Spleen (tissue), 11 donors: ENCODE data around the gene FBXO46. TPM values are rescaled to one million over a fixed set of nuclear protein-coding genes. Genes with fewer than 3 reads are reported as not detected.

ENCODE experiments used
- DNase-seq: peaks from one replicate; pipeline ENCODE4 v3.0.0-alpha.2; 2020
- H3K27ac ChIP-seq, 8 donors: fragments of 200-600 bp; sonication (generic) in 7 of 8; 1 replicate in 4 of 8; 2 replicates in 4 of 8; pipeline versions ENCODE4 v1.5.0 to v1.8.0; 2016 to 2021; ENCODE audit warnings: inconsistent platforms in 4 of 8, mild to moderate bottlenecking in 4 of 8, moderate library complexity in 1 of 8
- H3K27me3 ChIP-seq, 7 donors: fragments of 200-600 bp; sonication (generic) in 6 of 7; replicated peaks in 1 of 7; 1 replicate in 4 of 7; 2 replicates in 3 of 7; pipeline versions ENCODE4 v1.5.0 to v1.8.0; 2016 to 2021; ENCODE audit warnings: inconsistent platforms in 3 of 7, mild to moderate bottlenecking in 1 of 7
- H3K36me3 ChIP-seq, 6 donors: fragments of 200-600 bp; sonication (generic) in 5 of 6; 1 replicate in 4 of 6; 2 replicates in 2 of 6; pipeline versions ENCODE4 v1.5.0 to v1.8.0; 2016 to 2021; ENCODE audit warnings: inconsistent platforms in 2 of 6
- H3K4me1 ChIP-seq, 6 donors: fragments of 200-600 bp; sonication (generic) in 5 of 6; 1 replicate in 3 of 6; 2 replicates in 3 of 6; pipeline versions ENCODE4 v1.5.0 to v1.8.0; 2016 to 2021; ENCODE audit warnings: inconsistent platforms in 3 of 6
- H3K4me3 ChIP-seq, 8 donors: fragments of 200-600 bp; sonication (generic) in 7 of 8; 1 replicate in 4 of 8; 2 replicates in 4 of 8; pipeline versions ENCODE4 v1.5.0 to v1.8.0; 2016 to 2021; ENCODE audit warnings: inconsistent platforms in 4 of 8, mild to moderate bottlenecking in 4 of 8, moderate library complexity in 2 of 8
- H3K9me3 ChIP-seq, 8 donors: fragments of 200-600 bp; sonication (generic) in 7 of 8; 1 replicate in 4 of 8; 2 replicates in 4 of 8; pipeline versions ENCODE4 v1.5.0 to v1.8.0; 2016 to 2021; ENCODE audit warnings: inconsistent platforms in 4 of 8
- POLR2A ChIP-seq, 3 donors: fragments of 450-650 bp; IDR thresholded peaks; one replicate each; pipeline ENCODE4 v1.5.1; 2017; ENCODE audit warnings: antibody characterized with exemption in 3 of 3, mild to moderate bottlenecking in 1 of 3
- POLR2AphosphoS5 ChIP-seq, 3 donors: sonication (generic); formaldehyde crosslinking; IDR thresholded peaks; one replicate each; pipeline ENCODE4 v1.5.1; 2017; ENCODE audit warnings: antibody characterized with exemption in 3 of 3
- WGBS, 5 donors: extraction: QIAGEN DNeasy Blood & Tissue Kit in 3 of 5; methylation state at CpG; one replicate each; pipeline versions ENCODE4 v1.1.5 to v1.1.7; 2013 to 2018; 5-methylcytosine and 5-hydroxymethylcytosine counted together
- intact Hi-C: fragments of 100-400 bp; cut with DNase I; formaldehyde crosslinking; loops from one replicate; pipeline ENCODE4 v1.15.0; 2023; ENCODE audit warnings: low total_unique reads
- polyA plus RNA-seq, 3 donors: library from polyadenylated mRNA; stranded (reverse); fragments of 200-250 nt; gene quantifications; one replicate each; pipeline ENCODE4 v1.2.1, GENCODE V29; 2013
- total RNA-seq, 7 donors: library from RNA; depleted of rRNA in 3 of 7; stranded (reverse); fragments of >200 nt in 3 of 7; fragmentation: NEBNext Ultra II Directional in 4 of 7; extraction: Animal tissue kit (Norgen Biotek cat#: 25700) in 4 of 7; gene quantifications; one replicate each; pipeline versions ENCODE4 v1.1.0 to v1.2.1, GENCODE V29; 2016 to 2021
- TF ChIP-seq, protein P1 (sequence below), 11 experiments: fragments of 200-600 bp in 7 of 11; fragments of 450-650 bp in 4 of 11; sonication (generic) in 4 of 11; IDR thresholded peaks in 8 of 11; conservative IDR thresholded peaks in 3 of 11; 1 replicate in 7 of 11; 2 replicates in 4 of 11; pipeline versions ENCODE4 v1.4.0 to v1.8.0; 2016 to 2021; ENCODE audit warnings: antibody characterized with exemption in 11 of 11, inconsistent platforms in 4 of 11, mild to moderate bottlenecking in 1 of 11
- donor health status: healthy with polysubstance abuse.
- donor health status: DM: no; HTN: no; CAD: no; lungs with moderate emphysema.
- donor health status: DM: no; HTN: no; CAD: no.
- donor health status: Bipolar disorder and iron deficiency.
- donor health status: healthy.
- donor health status: DM: no; HTN: no; CAD: no.
- donor health status: DM: yes; HTN: yes; CAD: no.

FBXO46 gene
- total and polyA plus RNA-seq, 10 donors, result 8.8 to 28.1 (median 18.1) TPM

DNA sequence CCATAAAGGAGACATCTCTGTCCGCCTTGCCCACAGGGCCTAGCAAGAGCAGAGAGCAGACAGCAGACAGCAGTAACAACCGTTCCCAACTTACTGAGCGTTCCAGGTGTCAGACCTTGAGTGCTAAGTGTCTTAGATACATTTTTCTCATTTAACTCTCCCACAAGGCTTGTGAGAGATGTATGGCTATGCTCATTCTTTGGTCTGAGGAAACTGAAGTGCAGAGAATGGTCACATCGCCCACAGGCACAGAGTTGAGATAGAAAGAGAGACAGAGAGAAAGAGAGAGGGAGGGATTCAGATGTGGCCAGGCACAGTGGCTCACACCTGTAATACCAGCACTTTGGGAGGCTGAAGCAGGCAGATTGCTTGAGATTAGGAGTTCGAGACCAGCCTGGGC, 16.8 kb upstream of the FBXO46 start:
- Histone ChIP-seq H3K4me3 (no peak overlapping the region), H3K27ac (no peak overlapping the region), H3K36me3 (no peaks in the 10 kb centered on the region), H3K27me3 (peaks cover 0 to 8% (median 0%) of the 10 kb centered on the region in 7 donors), H3K9me3 (no peaks in the 10 kb centered on the region), H3K4me1 (no peaks in the 10 kb centered on the region)
- 81 to 86% (median 83%) methylated on average over 5 of the region's 5 CpGs for WGBS, 5 donors
- TF ChIP-seq POLR2AphosphoS5 (IDR thresholded peaks at IDR 0.05) (no peak), POLR2A (IDR thresholded peaks at IDR 0.05) (no peak)
- TF ChIP-seq, protein P1, sequence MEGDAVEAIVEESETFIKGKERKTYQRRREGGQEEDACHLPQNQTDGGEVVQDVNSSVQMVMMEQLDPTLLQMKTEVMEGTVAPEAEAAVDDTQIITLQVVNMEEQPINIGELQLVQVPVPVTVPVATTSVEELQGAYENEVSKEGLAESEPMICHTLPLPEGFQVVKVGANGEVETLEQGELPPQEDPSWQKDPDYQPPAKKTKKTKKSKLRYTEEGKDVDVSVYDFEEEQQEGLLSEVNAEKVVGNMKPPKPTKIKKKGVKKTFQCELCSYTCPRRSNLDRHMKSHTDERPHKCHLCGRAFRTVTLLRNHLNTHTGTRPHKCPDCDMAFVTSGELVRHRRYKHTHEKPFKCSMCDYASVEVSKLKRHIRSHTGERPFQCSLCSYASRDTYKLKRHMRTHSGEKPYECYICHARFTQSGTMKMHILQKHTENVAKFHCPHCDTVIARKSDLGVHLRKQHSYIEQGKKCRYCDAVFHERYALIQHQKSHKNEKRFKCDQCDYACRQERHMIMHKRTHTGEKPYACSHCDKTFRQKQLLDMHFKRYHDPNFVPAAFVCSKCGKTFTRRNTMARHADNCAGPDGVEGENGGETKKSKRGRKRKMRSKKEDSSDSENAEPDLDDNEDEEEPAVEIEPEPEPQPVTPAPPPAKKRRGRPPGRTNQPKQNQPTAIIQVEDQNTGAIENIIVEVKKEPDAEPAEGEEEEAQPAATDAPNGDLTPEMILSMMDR (IDR thresholded peaks at IDR 0.05 in 8 of 11, conservative IDR thresholded peaks at IDR 0.05 in 3 of 11), result no peak
- intact Hi-C loops, result no loop called here
- DNase-seq, result no peak

DNA sequence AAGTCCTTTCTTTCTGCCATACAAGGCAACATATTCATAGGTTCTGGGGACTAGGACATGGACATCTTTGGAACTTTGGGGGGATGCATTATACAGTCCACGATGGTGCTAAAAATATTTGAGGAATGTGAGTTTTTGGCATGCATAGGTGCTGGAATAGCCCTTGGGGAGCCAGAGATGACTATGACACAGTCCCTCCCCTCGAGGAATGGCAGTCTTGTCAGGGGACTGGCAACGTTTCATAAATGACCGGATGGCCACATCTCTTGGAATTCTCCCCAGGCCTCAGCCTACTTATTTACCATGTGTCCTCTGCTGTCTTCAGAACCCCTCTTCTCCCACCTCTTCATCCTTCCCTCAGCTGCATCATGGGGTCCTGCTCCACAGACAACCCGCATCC, 16.2 kb upstream of the FBXO46 start:
- TF ChIP-seq, protein P1 (IDR thresholded peaks at IDR 0.05 in 8 of 11, conservative IDR thresholded peaks at IDR 0.05 in 3 of 11), result no peak
- TF ChIP-seq POLR2A (IDR thresholded peaks at IDR 0.05), result no peak
- TF ChIP-seq POLR2AphosphoS5 (IDR thresholded peaks at IDR 0.05), result no peak
- H3K36me3 ChIP-seq, result no peaks in the 10 kb centered on the region
- WGBS, 5 donors, result 59 to 94% (median 78%) methylated on average over 5 of the region's 5 CpGs
- H3K9me3 ChIP-seq, result no peaks in the 10 kb centered on the region
- no peak overlapping the region for H3K4me3 ChIP-seq
- no peak overlapping the region for H3K27ac ChIP-seq
- intact Hi-C loops, result no loop called here
- peaks cover 0 to 15% (median 0%) of the 10 kb centered on the region in 7 donors for H3K27me3 ChIP-seq
- no peak for DNase-seq
- H3K4me1 ChIP-seq, result no peaks in the 10 kb centered on the region

DNA sequence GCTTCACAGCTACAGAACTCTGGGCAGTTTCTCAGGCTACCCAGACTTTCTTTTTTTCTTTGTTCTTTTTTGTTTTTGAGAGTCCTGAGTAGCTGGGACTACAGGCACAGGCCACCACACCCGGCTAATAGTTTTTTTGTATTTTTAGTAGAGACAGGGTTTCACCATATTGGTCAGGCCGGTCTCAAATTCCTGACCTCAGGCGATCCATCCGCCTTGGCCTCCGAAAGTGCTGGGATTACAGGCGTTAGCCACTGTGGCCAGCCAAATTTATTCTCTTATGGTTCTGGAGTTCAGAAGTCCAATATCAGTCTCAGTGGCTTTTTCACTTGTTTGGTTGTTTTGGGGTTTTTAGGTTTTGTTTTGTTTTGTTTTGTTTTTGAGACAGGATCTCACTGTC, 14.9 kb upstream of the FBXO46 start:
- no peak for TF ChIP-seq POLR2AphosphoS5 (IDR thresholded peaks at IDR 0.05)
- TF ChIP-seq POLR2A (IDR thresholded peaks at IDR 0.05), result no peak
- TF ChIP-seq, protein P1 (IDR thresholded peaks at IDR 0.05 in 8 of 11, conservative IDR thresholded peaks at IDR 0.05 in 3 of 11), result no peak
- DNase-seq, result no peak
- Histone ChIP-seq H3K9me3 (no peaks in the 10 kb centered on the region), H3K27ac (no peak overlapping the region), H3K36me3 (no peaks in the 10 kb centered on the region), H3K4me3 (no peak overlapping the region), H3K4me1 (no peaks in the 10 kb centered on the region), H3K27me3 (peaks cover 0 to 21% (median 0%) of the 10 kb centered on the region in 7 donors)
- WGBS, 5 donors, result 88 to 96% (median 91%) methylated on average over 6 of the region's 6 CpGs
- intact Hi-C loops, result no loop called here

GRCh38 chr19:45742969-45743368, 12.3 kb upstream of the FBXO46 start:
- Histone ChIP-seq H3K4me1 (peaks cover 0 to 8% (median 0%) of the 10 kb centered on the region in 6 donors), H3K4me3 (no peak overlapping the region), H3K36me3 (no peaks in the 10 kb centered on the region), H3K27me3 (peaks cover 0 to 21% (median 0%) of the 10 kb centered on the region in 7 donors), H3K27ac (no peak overlapping the region), H3K9me3 (no peaks in the 10 kb centered on the region)
- TF ChIP-seq POLR2AphosphoS5 (IDR thresholded peaks at IDR 0.05), result no peak
- TF ChIP-seq POLR2A (IDR thresholded peaks at IDR 0.05), result no peak
- TF ChIP-seq, protein P1 (IDR thresholded peaks at IDR 0.05 in 8 of 11, conservative IDR thresholded peaks at IDR 0.05 in 3 of 11), result no peak
- no peak for DNase-seq
- WGBS, 5 donors, result 67 to 81% (median 77%) methylated on average over 4 of the region's 4 CpGs
- intact Hi-C loops, result no loop called here
